Spleen (tissue), 11 donors: ENCODE data around the gene NXPH4. TPM values are rescaled to one million over a fixed set of nuclear protein-coding genes. Genes with fewer than 3 reads are reported as not detected.

Experiments used
- DNase-seq: peaks from one replicate; pipeline ENCODE4 v3.0.0-alpha.2; 2020
- H3K27ac ChIP-seq, 8 donors: fragments of 200-600 bp; sonication (generic) in 7 of 8; 1 replicate in 4 of 8; 2 replicates in 4 of 8; pipeline versions ENCODE4 v1.5.0 to v1.8.0; 2016 to 2021; ENCODE audit warnings: inconsistent platforms in 4 of 8, mild to moderate bottlenecking in 4 of 8, moderate library complexity in 1 of 8
- H3K27me3 ChIP-seq, 7 donors: fragments of 200-600 bp; sonication (generic) in 6 of 7; replicated peaks in 1 of 7; 1 replicate in 4 of 7; 2 replicates in 3 of 7; pipeline versions ENCODE4 v1.5.0 to v1.8.0; 2016 to 2021; ENCODE audit warnings: inconsistent platforms in 3 of 7, mild to moderate bottlenecking in 1 of 7
- H3K36me3 ChIP-seq, 6 donors: fragments of 200-600 bp; sonication (generic) in 5 of 6; 1 replicate in 4 of 6; 2 replicates in 2 of 6; pipeline versions ENCODE4 v1.5.0 to v1.8.0; 2016 to 2021; ENCODE audit warnings: inconsistent platforms in 2 of 6
- H3K4me1 ChIP-seq, 6 donors: fragments of 200-600 bp; sonication (generic) in 5 of 6; 1 replicate in 3 of 6; 2 replicates in 3 of 6; pipeline versions ENCODE4 v1.5.0 to v1.8.0; 2016 to 2021; ENCODE audit warnings: inconsistent platforms in 3 of 6
- H3K4me3 ChIP-seq, 8 donors: fragments of 200-600 bp; sonication (generic) in 7 of 8; 1 replicate in 4 of 8; 2 replicates in 4 of 8; pipeline versions ENCODE4 v1.5.0 to v1.8.0; 2016 to 2021; ENCODE audit warnings: inconsistent platforms in 4 of 8, mild to moderate bottlenecking in 4 of 8, moderate library complexity in 2 of 8
- H3K9me3 ChIP-seq, 8 donors: fragments of 200-600 bp; sonication (generic) in 7 of 8; 1 replicate in 4 of 8; 2 replicates in 4 of 8; pipeline versions ENCODE4 v1.5.0 to v1.8.0; 2016 to 2021; ENCODE audit warnings: inconsistent platforms in 4 of 8
- POLR2A ChIP-seq, 3 donors: fragments of 450-650 bp; IDR thresholded peaks; one replicate each; pipeline ENCODE4 v1.5.1; 2017; ENCODE audit warnings: antibody characterized with exemption in 3 of 3, mild to moderate bottlenecking in 1 of 3
- POLR2AphosphoS5 ChIP-seq, 3 donors: sonication (generic); formaldehyde crosslinking; IDR thresholded peaks; one replicate each; pipeline ENCODE4 v1.5.1; 2017; ENCODE audit warnings: antibody characterized with exemption in 3 of 3
- WGBS, 5 donors: extraction: QIAGEN DNeasy Blood & Tissue Kit in 3 of 5; methylation state at CpG; one replicate each; pipeline versions ENCODE4 v1.1.5 to v1.1.7; 2013 to 2018; 5-methylcytosine and 5-hydroxymethylcytosine counted together
- intact Hi-C: fragments of 100-400 bp; cut with DNase I; formaldehyde crosslinking; loops from one replicate; pipeline ENCODE4 v1.15.0; 2023; ENCODE audit warnings: low total_unique reads
- polyA plus RNA-seq, 3 donors: library from polyadenylated mRNA; stranded (reverse); fragments of 200-250 nt; gene quantifications; one replicate each; pipeline ENCODE4 v1.2.1, GENCODE V29; 2013
- total RNA-seq, 7 donors: library from RNA; depleted of rRNA in 3 of 7; stranded (reverse); fragments of >200 nt in 3 of 7; fragmentation: NEBNext Ultra II Directional in 4 of 7; extraction: Animal tissue kit (Norgen Biotek cat#: 25700) in 4 of 7; gene quantifications; one replicate each; pipeline versions ENCODE4 v1.1.0 to v1.2.1, GENCODE V29; 2016 to 2021
- TF ChIP-seq, protein P1 (sequence below), 11 experiments: fragments of 200-600 bp in 7 of 11; fragments of 450-650 bp in 4 of 11; sonication (generic) in 4 of 11; IDR thresholded peaks in 8 of 11; conservative IDR thresholded peaks in 3 of 11; 1 replicate in 7 of 11; 2 replicates in 4 of 11; pipeline versions ENCODE4 v1.4.0 to v1.8.0; 2016 to 2021; ENCODE audit warnings: antibody characterized with exemption in 11 of 11, inconsistent platforms in 4 of 11, mild to moderate bottlenecking in 1 of 11
- donor health status: healthy with polysubstance abuse.
- donor health status: DM: no; HTN: no; CAD: no; lungs with moderate emphysema.
- donor health status: DM: no; HTN: no; CAD: no.
- donor health status: Bipolar disorder and iron deficiency.
- donor health status: healthy.
- donor health status: DM: no; HTN: no; CAD: no.
- donor health status: DM: yes; HTN: yes; CAD: no.

Gene NXPH4
- total and polyA plus RNA-seq, 10 donors: 0.11 to 0.60 (median 0.23) TPM; not detected in 4

DNA sequence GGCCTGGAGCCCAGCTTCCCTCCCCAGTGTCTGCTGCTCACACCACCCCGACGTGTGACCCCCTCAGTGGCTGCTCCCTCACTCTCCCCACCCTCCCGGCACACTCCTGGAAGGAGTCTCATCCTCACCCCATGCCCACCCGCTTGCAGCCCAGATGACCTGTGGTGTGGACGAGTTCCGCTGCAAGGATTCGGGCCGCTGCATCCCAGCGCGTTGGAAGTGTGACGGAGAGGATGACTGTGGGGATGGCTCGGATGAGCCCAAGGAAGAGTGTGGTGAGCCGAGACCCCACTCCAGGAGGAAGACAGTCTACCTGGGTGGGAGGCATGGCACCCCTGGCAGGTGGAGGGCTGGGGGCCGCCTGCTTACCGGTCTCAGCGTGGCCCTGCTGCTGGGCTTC, 15.0 kb upstream of the NXPH4 start:
- peak in 2 of 3 donors; percentile 15 to 43 for TF ChIP-seq POLR2AphosphoS5 (IDR thresholded peaks at IDR 0.05)
- TF ChIP-seq, protein P1, sequence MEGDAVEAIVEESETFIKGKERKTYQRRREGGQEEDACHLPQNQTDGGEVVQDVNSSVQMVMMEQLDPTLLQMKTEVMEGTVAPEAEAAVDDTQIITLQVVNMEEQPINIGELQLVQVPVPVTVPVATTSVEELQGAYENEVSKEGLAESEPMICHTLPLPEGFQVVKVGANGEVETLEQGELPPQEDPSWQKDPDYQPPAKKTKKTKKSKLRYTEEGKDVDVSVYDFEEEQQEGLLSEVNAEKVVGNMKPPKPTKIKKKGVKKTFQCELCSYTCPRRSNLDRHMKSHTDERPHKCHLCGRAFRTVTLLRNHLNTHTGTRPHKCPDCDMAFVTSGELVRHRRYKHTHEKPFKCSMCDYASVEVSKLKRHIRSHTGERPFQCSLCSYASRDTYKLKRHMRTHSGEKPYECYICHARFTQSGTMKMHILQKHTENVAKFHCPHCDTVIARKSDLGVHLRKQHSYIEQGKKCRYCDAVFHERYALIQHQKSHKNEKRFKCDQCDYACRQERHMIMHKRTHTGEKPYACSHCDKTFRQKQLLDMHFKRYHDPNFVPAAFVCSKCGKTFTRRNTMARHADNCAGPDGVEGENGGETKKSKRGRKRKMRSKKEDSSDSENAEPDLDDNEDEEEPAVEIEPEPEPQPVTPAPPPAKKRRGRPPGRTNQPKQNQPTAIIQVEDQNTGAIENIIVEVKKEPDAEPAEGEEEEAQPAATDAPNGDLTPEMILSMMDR (IDR thresholded peaks at IDR 0.05 in 8 of 11, conservative IDR thresholded peaks at IDR 0.05 in 3 of 11): no peak
- intact Hi-C loops: no loop called here
- H3K36me3 ChIP-seq: peaks cover 0 to 100% (median 39%) of the 10 kb centered on the region in 6 donors
- no peaks in the 10 kb centered on the region for H3K9me3 ChIP-seq
- H3K4me3 ChIP-seq: no peak overlapping the region
- no peaks in the 10 kb centered on the region for H3K4me1 ChIP-seq
- no peak overlapping the region for H3K27ac ChIP-seq
- 86 to 95% (median 90%) methylated on average over 13 to 16 of the region's 16 CpGs for WGBS, 5 donors
- no peaks in the 10 kb centered on the region for H3K27me3 ChIP-seq
- no peak for DNase-seq

DNA sequence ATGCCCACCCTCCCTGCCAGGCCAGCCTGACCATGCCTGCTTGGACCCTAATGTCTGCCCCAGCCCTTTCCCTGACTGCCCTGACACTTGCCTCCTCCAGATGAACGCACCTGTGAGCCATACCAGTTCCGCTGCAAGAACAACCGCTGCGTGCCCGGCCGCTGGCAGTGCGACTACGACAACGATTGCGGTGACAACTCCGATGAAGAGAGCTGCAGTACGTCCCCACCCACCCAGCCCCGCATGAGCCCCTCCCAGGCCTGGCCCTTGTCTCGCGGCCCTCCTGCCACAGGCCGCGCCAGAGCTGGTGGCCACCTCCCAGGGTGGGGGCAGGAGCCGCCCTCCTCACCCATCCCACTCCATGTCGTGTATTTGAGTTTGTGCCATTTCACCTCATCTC, 14.3 kb upstream of the NXPH4 start:
- no peak for DNase-seq

DNA sequence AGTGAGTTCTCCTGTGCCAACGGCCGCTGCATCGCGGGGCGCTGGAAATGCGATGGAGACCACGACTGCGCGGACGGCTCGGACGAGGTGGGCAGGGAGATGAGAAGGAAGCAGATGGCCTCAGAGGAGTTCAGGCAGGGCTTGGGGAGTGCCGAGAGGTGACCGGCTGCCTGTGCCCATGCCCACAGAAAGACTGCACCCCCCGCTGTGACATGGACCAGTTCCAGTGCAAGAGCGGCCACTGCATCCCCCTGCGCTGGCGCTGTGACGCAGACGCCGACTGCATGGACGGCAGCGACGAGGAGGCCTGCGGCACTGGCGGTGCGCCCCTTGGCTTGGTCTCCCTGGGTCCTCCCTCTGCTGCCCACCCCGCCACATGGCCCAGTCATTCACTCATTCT, 13.4 kb upstream of the NXPH4 start:
- WGBS, 5 donors: 89 to 95% (median 94%) methylated on average over 17 to 28 of the region's 28 CpGs
- DNase-seq: no peak
- H3K9me3 ChIP-seq: no peaks in the 10 kb centered on the region
- no peak overlapping the region for H3K4me3 ChIP-seq
- H3K27me3 ChIP-seq: no peaks in the 10 kb centered on the region
- intact Hi-C loops: no loop called here
- H3K27ac ChIP-seq: no peak overlapping the region
- H3K4me1 ChIP-seq: no peaks in the 10 kb centered on the region
- H3K36me3 ChIP-seq: peaks cover 0 to 100% (median 27%) of the 10 kb centered on the region in 6 donors
- TF ChIP-seq POLR2AphosphoS5 (IDR thresholded peaks at IDR 0.05) (peak in 1 of 3 donors; percentile 12), POLR2A (IDR thresholded peaks at IDR 0.05) (no peak)

More for the DNA sequence above, 14.3 kb upstream of the NXPH4 start:
- TF ChIP-seq POLR2AphosphoS5 (IDR thresholded peaks at IDR 0.05): no peak
- TF ChIP-seq, protein P1 (IDR thresholded peaks at IDR 0.05 in 8 of 11, conservative IDR thresholded peaks at IDR 0.05 in 3 of 11): no peak
- TF ChIP-seq POLR2A (IDR thresholded peaks at IDR 0.05): no peak
- Histone ChIP-seq H3K27me3 (no peaks in the 10 kb centered on the region), H3K9me3 (no peaks in the 10 kb centered on the region), H3K4me3 (no peak overlapping the region), H3K36me3 (peaks cover 0 to 100% (median 35%) of the 10 kb centered on the region in 6 donors), H3K4me1 (no peaks in the 10 kb centered on the region), H3K27ac (no peak overlapping the region)
- intact Hi-C loops: no loop called here
- WGBS, 5 donors: 91 to 96% (median 94%) methylated on average over 19 of the region's 19 CpGs

DNA sequence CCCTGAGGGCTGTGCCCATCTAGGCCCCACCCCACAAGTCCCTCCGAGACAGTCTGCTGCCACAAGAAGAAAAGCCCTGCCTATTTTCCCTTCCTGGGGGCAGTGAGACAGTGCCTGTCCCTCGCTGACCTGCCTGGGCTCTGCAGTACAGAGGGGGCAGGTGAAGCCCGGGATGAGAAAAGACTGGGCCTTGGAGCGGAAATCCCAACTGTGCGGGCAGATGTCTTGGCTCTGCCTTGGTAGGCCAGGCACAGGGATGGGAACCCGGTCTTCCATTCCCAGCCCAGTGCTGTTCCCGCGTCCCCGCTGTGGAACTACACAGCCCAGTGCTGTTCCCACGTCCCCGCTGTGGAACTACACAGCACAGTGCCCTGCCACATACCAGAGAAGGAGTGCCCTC, 12.8 kb upstream of the NXPH4 start:
- WGBS, 5 donors: 72 to 89% (median 80%) methylated on average over 4 to 11 of the region's 11 CpGs
- Histone ChIP-seq H3K27ac (no peak overlapping the region), H3K36me3 (peaks cover 0 to 100% (median 23%) of the 10 kb centered on the region in 6 donors), H3K9me3 (no peaks in the 10 kb centered on the region), H3K4me3 (no peak overlapping the region), H3K4me1 (no peaks in the 10 kb centered on the region), H3K27me3 (no peaks in the 10 kb centered on the region)
- intact Hi-C loops: no loop called here
- TF ChIP-seq, protein P1 (IDR thresholded peaks at IDR 0.05 in 8 of 11, conservative IDR thresholded peaks at IDR 0.05 in 3 of 11): no peak
- no peak for TF ChIP-seq POLR2AphosphoS5 (IDR thresholded peaks at IDR 0.05)
- no peak for TF ChIP-seq POLR2A (IDR thresholded peaks at IDR 0.05)
- no peak for DNase-seq

DNA sequence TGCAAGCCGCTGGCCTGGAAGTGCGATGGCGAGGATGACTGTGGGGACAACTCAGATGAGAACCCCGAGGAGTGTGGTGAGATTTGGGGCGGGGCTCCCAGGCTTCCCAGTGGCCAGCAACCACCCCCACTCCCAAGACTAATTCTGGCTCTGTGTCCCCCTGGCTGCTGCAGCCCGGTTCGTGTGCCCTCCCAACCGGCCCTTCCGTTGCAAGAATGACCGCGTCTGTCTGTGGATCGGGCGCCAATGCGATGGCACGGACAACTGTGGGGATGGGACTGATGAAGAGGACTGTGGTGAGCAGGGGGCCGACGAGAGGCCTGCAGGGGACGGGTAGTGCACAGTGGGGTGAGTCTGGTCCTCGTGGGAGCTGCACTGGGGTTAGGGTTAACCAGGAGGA, 12.1 kb upstream of the NXPH4 start:
- no peaks in the 10 kb centered on the region for H3K9me3 ChIP-seq
- peaks cover 0 to 100% (median 22%) of the 10 kb centered on the region in 6 donors for H3K36me3 ChIP-seq
- H3K4me3 ChIP-seq: no peak overlapping the region
- no peak for DNase-seq
- intact Hi-C loops: no loop called here
- 79 to 89% (median 88%) methylated on average over 14 to 19 of the region's 19 CpGs for WGBS, 5 donors
- H3K27me3 ChIP-seq: no peaks in the 10 kb centered on the region
- H3K27ac ChIP-seq: no peak overlapping the region
- H3K4me1 ChIP-seq: no peaks in the 10 kb centered on the region
- TF ChIP-seq POLR2A (IDR thresholded peaks at IDR 0.05) (no peak), POLR2AphosphoS5 (IDR thresholded peaks at IDR 0.05) (peak in 1 of 3 donors; percentile 10)
- TF ChIP-seq, protein P1 (IDR thresholded peaks at IDR 0.05 in 8 of 11, conservative IDR thresholded peaks at IDR 0.05 in 3 of 11): no peak
